GM12878 (cell line): Measurements from ENCODE around the gene ASXL2.
A peak's percentile ranks its signal among the peaks of the same experiment; 100 is the strongest.

Experiments
- BCL11A ChIP-seq: IDR thresholded peaks from 2 replicates; pipeline ENCODE4 v1.6.1; 2011; ENCODE audit warnings: low read depth, low read length
- BHLHE40 ChIP-seq, 2 experiments: fragments of 450-650 bp in 1 of 2; IDR thresholded peaks; 2 replicates each; pipeline ENCODE4 v1.6.1; 2011 to 2017; ENCODE audit warnings: low read depth in 2 of 2, borderline replicate concordance in 1 of 2, improper control_type of control experiment in 1 of 2, low read length in 1 of 2, mild to moderate bottlenecking in 1 of 2
- EP300 ChIP-seq, 2 experiments: fragments of 150-350 bp in 1 of 2; IDR thresholded peaks; 2 replicates each; pipeline ENCODE4 v1.6.1; 2011 to 2012; ENCODE audit warnings: low read depth in 2 of 2, low read length in 2 of 2, borderline replicate concordance in 1 of 2, improper control_type of control experiment in 1 of 2, inconsistent platforms in 1 of 2; ENCODE audit not compliant: control insufficient read depth in 1 of 2
- EZH2 ChIP-seq: IDR thresholded peaks from 2 replicates; pipeline ENCODE4 v1.6.1; 2012; ENCODE audit warnings: low read depth, mild to moderate bottlenecking, control low read depth, inconsistent platforms, low read length, borderline replicate concordance; ENCODE audit not compliant: control insufficient read depth
- HDGF ChIP-seq: fragments of 450-650 bp; IDR thresholded peaks from 2 replicates; pipeline ENCODE4 v1.6.1; 2016; ENCODE audit warnings: antibody characterized with exemption
- MTA3 ChIP-seq: IDR thresholded peaks from 2 replicates; pipeline ENCODE4 v1.6.1; 2012; ENCODE audit warnings: low read length, inconsistent platforms, borderline replicate concordance
- POLR2A ChIP-seq: IDR thresholded peaks from 2 replicates; pipeline ENCODE4 v1.6.1; 2011; ENCODE audit warnings: low read depth, mild to moderate bottlenecking, low read length
- RFX5 ChIP-seq: IDR thresholded peaks from 2 replicates; pipeline ENCODE4 v1.6.1; 2011; ENCODE audit warnings: low read depth, low read length, improper control_type of control experiment
- SMAD1 ChIP-seq: fragments of 450-650 bp; IDR thresholded peaks from 2 replicates; pipeline ENCODE4 v1.6.1; 2018; ENCODE audit warnings: mild to moderate bottlenecking, low read depth; ENCODE audit not compliant: partially characterized antibody
- ZNF207 ChIP-seq: fragments of 450-650 bp; IDR thresholded peaks from 2 replicates; pipeline ENCODE4 v1.6.1; 2014; ENCODE audit warnings: antibody characterized with exemption, mild to moderate bottlenecking, borderline replicate concordance
- TF ChIP-seq, protein P1 (sequence below), 3 experiments: IDR thresholded peaks in 2 of 3; conservative IDR thresholded peaks in 1 of 3; 2 replicates each; pipeline ENCODE4 v1.5.1; 2011; ENCODE audit warnings: low read depth in 3 of 3, low read length in 3 of 3, mild to moderate bottlenecking in 3 of 3, control low read depth in 2 of 3, moderate library complexity in 2 of 3, inconsistent platforms in 1 of 3, mixed read lengths in 1 of 3; ENCODE audit not compliant: control insufficient read depth in 2 of 3, insufficient read depth in 1 of 3; ENCODE audit errors: extremely low read depth in 1 of 3
- TF ChIP-seq, protein P2 (sequence below): IDR thresholded peaks from 2 replicates; pipeline ENCODE4 v1.6.1; 2012; ENCODE audit warnings: low read depth, low read length, improper control_type of control experiment
- TF ChIP-seq, protein P3 (sequence below): IDR thresholded peaks from 2 replicates; pipeline ENCODE4 v1.6.1; 2011; ENCODE audit warnings: mild to moderate bottlenecking, low read depth, low read length, moderate library complexity; ENCODE audit not compliant: insufficient replicate concordance
- TF ChIP-seq, protein P4 (sequence below): fragments of 450-650 bp; IDR thresholded peaks from 2 replicates; pipeline ENCODE4 v1.6.1; 2017; ENCODE audit warnings: antibody characterized with exemption, mild to moderate bottlenecking, moderate library complexity

DNA sequence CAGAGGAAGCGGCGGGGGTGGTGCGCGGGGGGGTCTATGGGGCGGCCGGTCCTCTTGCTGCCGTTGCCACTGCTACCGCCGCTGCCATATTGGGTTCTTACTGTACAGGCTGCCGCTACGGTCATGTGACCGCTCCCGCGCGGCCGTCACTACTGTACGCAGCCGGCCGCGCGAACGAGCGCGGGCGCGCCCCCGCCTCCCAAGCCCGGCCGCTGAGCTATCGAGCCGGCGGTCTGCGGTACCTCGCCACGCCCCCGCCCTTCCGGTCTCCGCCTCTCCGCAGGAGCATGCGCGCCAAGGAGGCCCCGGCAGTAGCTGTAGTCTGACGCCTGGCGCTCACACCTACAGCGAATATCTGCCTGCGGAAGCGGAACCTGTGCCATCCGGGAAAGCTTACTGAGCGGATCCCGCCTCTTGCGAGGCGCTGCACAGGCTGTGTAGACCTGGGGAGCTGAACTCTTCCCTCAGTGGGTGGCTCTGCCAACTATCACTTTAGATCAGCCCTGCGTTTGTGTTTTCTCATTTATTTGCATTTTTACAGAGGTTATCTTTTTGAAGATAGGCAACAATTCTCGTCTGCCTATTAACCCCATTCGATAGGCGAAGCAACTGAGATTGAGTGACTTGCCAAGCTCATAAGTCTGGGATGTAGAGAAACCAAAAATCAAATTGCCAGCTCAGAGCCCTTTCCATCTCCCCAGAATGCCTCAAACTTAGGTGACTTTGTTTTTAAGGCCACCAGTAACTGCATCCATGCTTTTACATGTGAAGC is at the start of gene ASXL2:
- TF ChIP-seq POLR2A (peak; percentile 95), SMAD1 (no peak), HDGF (peak; percentile 40; the same call in 1 of the 2 replicates), RFX5 (no peak), EP300 (IDR thresholded peaks at IDR 0.05; ENCODE audit: borderline replicate concordance in 1 of 2, control insufficient read depth in 1 of 2, low read depth in 2 of 2, low read length in 2 of 2) (no peak), ZNF207 (peak; percentile 22; the same call in 1 of the 2 replicates), BCL11A (no peak), EZH2 (no peak), BHLHE40 (IDR thresholded peaks at IDR 0.05; ENCODE audit: borderline replicate concordance in 1 of 2, low read depth in 2 of 2, low read length in 1 of 2) (peak; percentile 75 to 91), MTA3 (no peak)
- TF ChIP-seq, protein P1, sequence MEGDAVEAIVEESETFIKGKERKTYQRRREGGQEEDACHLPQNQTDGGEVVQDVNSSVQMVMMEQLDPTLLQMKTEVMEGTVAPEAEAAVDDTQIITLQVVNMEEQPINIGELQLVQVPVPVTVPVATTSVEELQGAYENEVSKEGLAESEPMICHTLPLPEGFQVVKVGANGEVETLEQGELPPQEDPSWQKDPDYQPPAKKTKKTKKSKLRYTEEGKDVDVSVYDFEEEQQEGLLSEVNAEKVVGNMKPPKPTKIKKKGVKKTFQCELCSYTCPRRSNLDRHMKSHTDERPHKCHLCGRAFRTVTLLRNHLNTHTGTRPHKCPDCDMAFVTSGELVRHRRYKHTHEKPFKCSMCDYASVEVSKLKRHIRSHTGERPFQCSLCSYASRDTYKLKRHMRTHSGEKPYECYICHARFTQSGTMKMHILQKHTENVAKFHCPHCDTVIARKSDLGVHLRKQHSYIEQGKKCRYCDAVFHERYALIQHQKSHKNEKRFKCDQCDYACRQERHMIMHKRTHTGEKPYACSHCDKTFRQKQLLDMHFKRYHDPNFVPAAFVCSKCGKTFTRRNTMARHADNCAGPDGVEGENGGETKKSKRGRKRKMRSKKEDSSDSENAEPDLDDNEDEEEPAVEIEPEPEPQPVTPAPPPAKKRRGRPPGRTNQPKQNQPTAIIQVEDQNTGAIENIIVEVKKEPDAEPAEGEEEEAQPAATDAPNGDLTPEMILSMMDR (IDR thresholded peaks at IDR 0.05 in 2 of 3, conservative IDR thresholded peaks at IDR 0.05 in 1 of 3; ENCODE audit: control insufficient read depth in 2 of 3, extremely low read depth in 1 of 3, insufficient read depth in 1 of 3, low read depth in 3 of 3, low read length in 3 of 3), result no peak
- TF ChIP-seq, protein P2, sequence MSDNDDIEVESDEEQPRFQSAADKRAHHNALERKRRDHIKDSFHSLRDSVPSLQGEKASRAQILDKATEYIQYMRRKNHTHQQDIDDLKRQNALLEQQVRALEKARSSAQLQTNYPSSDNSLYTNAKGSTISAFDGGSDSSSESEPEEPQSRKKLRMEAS, result peak; percentile 41; the same call in 1 of the 2 replicates
- TF ChIP-seq, protein P3, sequence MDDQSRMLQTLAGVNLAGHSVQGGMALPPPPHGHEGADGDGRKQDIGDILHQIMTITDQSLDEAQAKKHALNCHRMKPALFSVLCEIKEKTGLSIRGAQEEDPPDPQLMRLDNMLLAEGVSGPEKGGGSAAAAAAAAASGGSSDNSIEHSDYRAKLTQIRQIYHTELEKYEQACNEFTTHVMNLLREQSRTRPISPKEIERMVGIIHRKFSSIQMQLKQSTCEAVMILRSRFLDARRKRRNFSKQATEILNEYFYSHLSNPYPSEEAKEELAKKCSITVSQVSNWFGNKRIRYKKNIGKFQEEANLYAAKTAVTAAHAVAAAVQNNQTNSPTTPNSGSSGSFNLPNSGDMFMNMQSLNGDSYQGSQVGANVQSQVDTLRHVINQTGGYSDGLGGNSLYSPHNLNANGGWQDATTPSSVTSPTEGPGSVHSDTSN, result no peak
- TF ChIP-seq, protein P4, sequence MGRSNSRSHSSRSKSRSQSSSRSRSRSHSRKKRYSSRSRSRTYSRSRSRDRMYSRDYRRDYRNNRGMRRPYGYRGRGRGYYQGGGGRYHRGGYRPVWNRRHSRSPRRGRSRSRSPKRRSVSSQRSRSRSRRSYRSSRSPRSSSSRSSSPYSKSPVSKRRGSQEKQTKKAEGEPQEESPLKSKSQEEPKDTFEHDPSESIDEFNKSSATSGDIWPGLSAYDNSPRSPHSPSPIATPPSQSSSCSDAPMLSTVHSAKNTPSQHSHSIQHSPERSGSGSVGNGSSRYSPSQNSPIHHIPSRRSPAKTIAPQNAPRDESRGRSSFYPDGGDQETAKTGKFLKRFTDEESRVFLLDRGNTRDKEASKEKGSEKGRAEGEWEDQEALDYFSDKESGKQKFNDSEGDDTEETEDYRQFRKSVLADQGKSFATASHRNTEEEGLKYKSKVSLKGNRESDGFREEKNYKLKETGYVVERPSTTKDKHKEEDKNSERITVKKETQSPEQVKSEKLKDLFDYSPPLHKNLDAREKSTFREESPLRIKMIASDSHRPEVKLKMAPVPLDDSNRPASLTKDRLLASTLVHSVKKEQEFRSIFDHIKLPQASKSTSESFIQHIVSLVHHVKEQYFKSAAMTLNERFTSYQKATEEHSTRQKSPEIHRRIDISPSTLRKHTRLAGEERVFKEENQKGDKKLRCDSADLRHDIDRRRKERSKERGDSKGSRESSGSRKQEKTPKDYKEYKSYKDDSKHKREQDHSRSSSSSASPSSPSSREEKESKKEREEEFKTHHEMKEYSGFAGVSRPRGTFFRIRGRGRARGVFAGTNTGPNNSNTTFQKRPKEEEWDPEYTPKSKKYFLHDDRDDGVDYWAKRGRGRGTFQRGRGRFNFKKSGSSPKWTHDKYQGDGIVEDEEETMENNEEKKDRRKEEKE, result no peak
